H9 (cell line): ENCODE results near the gene AMD1. TPM values are rescaled to one million over a fixed set of nuclear protein-coding genes. Genes with fewer than 3 reads are reported as not detected.

Source experiments
- DNase-seq: peaks from one replicate; pipeline ENCODE4 v3.0.0-alpha.2; 2017
- H2AFZ ChIP-seq: one replicate; pipeline ENCODE4 v1.6.1; 2013; ENCODE audit warnings: mild to moderate bottlenecking, low read length, control low read depth, moderate library complexity
- H2AK5ac ChIP-seq: 2 replicates; pipeline ENCODE4 v1.6.1; 2013; ENCODE audit warnings: low read length, control low read depth, mixed read lengths; ENCODE audit not compliant: insufficient read length
- H2BK120ac ChIP-seq: one replicate; pipeline ENCODE4 v1.6.1; 2013; ENCODE audit warnings: low read depth, mild to moderate bottlenecking, low read length, control low read depth, inconsistent platforms; ENCODE audit not compliant: poor library complexity, severe bottlenecking
- H2BK12ac ChIP-seq: 2 replicates; pipeline ENCODE4 v1.6.1; 2013; ENCODE audit warnings: low read length, control low read depth, mixed read lengths, low read depth; ENCODE audit not compliant: insufficient read length
- H2BK15ac ChIP-seq: 2 replicates; pipeline ENCODE4 v1.6.1; 2013; ENCODE audit warnings: low read depth, low read length, control low read depth
- H2BK20ac ChIP-seq: one replicate; pipeline ENCODE4 v1.6.1; 2013; ENCODE audit warnings: low read depth, mild to moderate bottlenecking, low read length, control low read depth, inconsistent platforms; ENCODE audit not compliant: poor library complexity, severe bottlenecking
- H2BK5ac ChIP-seq: 2 replicates; pipeline ENCODE4 v1.6.1; 2013; ENCODE audit warnings: low read length, control low read depth, mixed read lengths; ENCODE audit not compliant: insufficient read length
- H3K14ac ChIP-seq: 2 replicates; pipeline ENCODE4 v1.6.1; 2013; ENCODE audit warnings: low read length, control low read depth; ENCODE audit not compliant: insufficient read depth
- H3K18ac ChIP-seq: 2 replicates; pipeline ENCODE4 v1.6.1; 2013; ENCODE audit warnings: low read depth, mild to moderate bottlenecking, mixed read lengths, low read length, control low read depth; ENCODE audit not compliant: insufficient read length
- H3K23ac ChIP-seq: 2 replicates; pipeline ENCODE4 v1.6.1; 2013; ENCODE audit warnings: low read length, control low read depth, mixed read lengths, low read depth; ENCODE audit not compliant: insufficient read length
- H3K23me2 ChIP-seq: 2 replicates; pipeline ENCODE4 v1.6.1; 2013; ENCODE audit warnings: low read depth, mild to moderate bottlenecking, mixed read lengths, low read length, control low read depth; ENCODE audit not compliant: insufficient read length, poor library complexity, severe bottlenecking
- H3K27ac ChIP-seq: 2 replicates; pipeline ENCODE4 v1.5.1; 2013; ENCODE audit warnings: low read length, control low read depth, mixed read lengths, low read depth; ENCODE audit not compliant: insufficient read length
- H3K27me3 ChIP-seq: 2 replicates; pipeline ENCODE4 v1.6.1; 2013; ENCODE audit warnings: low read length, control low read depth, inconsistent platforms; ENCODE audit not compliant: insufficient read depth
- H3K4ac ChIP-seq: 2 replicates; pipeline ENCODE4 v1.6.1; 2013; ENCODE audit warnings: low read depth, mild to moderate bottlenecking, control low read depth, inconsistent platforms, low read length, moderate library complexity
- H3K4me1 ChIP-seq: 2 replicates; pipeline ENCODE4 v1.6.1; 2013; ENCODE audit warnings: low read length, control low read depth, inconsistent platforms; ENCODE audit not compliant: insufficient read depth
- H3K4me2 ChIP-seq: 2 replicates; pipeline ENCODE4 v1.6.1; 2013; ENCODE audit warnings: low read length, control low read depth, mixed read lengths; ENCODE audit not compliant: insufficient read length, insufficient read depth
- H3K56ac ChIP-seq: 2 replicates; pipeline ENCODE4 v1.6.1; 2013; ENCODE audit warnings: low read depth, mild to moderate bottlenecking, mixed read lengths, low read length, control low read depth; ENCODE audit not compliant: insufficient read length
- H3K79me1 ChIP-seq: 2 replicates; pipeline ENCODE4 v1.6.1; 2013; ENCODE audit warnings: low read depth, mild to moderate bottlenecking, moderate library complexity, low read length, control low read depth, inconsistent platforms; ENCODE audit not compliant: insufficient read depth, poor library complexity, severe bottlenecking
- H3K79me2 ChIP-seq: 2 replicates; pipeline ENCODE4 v1.6.1; 2013; ENCODE audit warnings: low read length, control low read depth, inconsistent platforms; ENCODE audit not compliant: insufficient read depth
- H3K9ac ChIP-seq: 2 replicates; pipeline ENCODE4 v1.6.1; 2013; ENCODE audit warnings: low read length, control low read depth, mixed read lengths; ENCODE audit not compliant: insufficient read length; ENCODE audit errors: extremely low read depth
- H3K9me3 ChIP-seq: one replicate; pipeline ENCODE4 v1.6.1; 2013; ENCODE audit warnings: low read depth, low read length, inconsistent platforms; ENCODE audit not compliant: control insufficient read depth
- H3T11ph ChIP-seq: one replicate; pipeline ENCODE4 v1.6.1; 2013; ENCODE audit warnings: mild to moderate bottlenecking, low read length, control low read depth, inconsistent platforms
- H4K20me1 ChIP-seq: one replicate; pipeline ENCODE4 v1.6.1; 2013; ENCODE audit not compliant: control insufficient read depth, insufficient read length, insufficient read depth
- H4K5ac ChIP-seq: 2 replicates; pipeline ENCODE4 v1.6.1; 2013; ENCODE audit warnings: low read depth, mild to moderate bottlenecking, mixed read lengths, low read length, control low read depth; ENCODE audit not compliant: insufficient read length
- H4K8ac ChIP-seq: replicated peaks from 2 replicates; pipeline ENCODE4 v1.6.1; 2013; ENCODE audit warnings: low read length, control low read depth, mixed read lengths, low read depth; ENCODE audit not compliant: insufficient read length
- H4K91ac ChIP-seq: 2 replicates; pipeline ENCODE4 v1.6.1; 2013; ENCODE audit warnings: low read depth, mild to moderate bottlenecking, moderate library complexity, mixed read lengths, low read length, control low read depth; ENCODE audit not compliant: insufficient read length
- H3K27ac Mint-ChIP-seq, 3 experiments: 2 replicates in 2 of 3; 3 replicates in 1 of 3; pipeline ENCODE4 v1.8.0; 2020 to 2021; ENCODE audit warnings: mixed read lengths in 3 of 3, mild to moderate bottlenecking in 1 of 3, moderate library complexity in 1 of 3
- H3K27me3 Mint-ChIP-seq: 2 replicates; pipeline ENCODE4 v1.8.0; 2021; ENCODE audit warnings: low read depth, mild to moderate bottlenecking, moderate library complexity, mixed read lengths
- H3K36me3 Mint-ChIP-seq, 3 experiments: 2 replicates in 2 of 3; 3 replicates in 1 of 3; pipeline ENCODE4 v1.8.0; 2020 to 2021; ENCODE audit warnings: low read depth in 3 of 3, mixed read lengths in 3 of 3; ENCODE audit not compliant: insufficient read depth in 1 of 3
- H3K4me1 Mint-ChIP-seq, 2 experiments: 2 replicates each; pipeline ENCODE4 v1.8.0; 2020; ENCODE audit warnings: mixed read lengths in 2 of 2
- H3K4me3 Mint-ChIP-seq, 2 experiments: 2 replicates in 1 of 2; 3 replicates in 1 of 2; pipeline ENCODE4 v1.8.0; 2020 to 2021; ENCODE audit warnings: mild to moderate bottlenecking in 2 of 2, mixed read lengths in 2 of 2, moderate library complexity in 1 of 2
- H3K9me3 Mint-ChIP-seq, 2 experiments: 2 replicates in 1 of 2; 3 replicates in 1 of 2; pipeline ENCODE4 v1.8.0; 2020; ENCODE audit warnings: mild to moderate bottlenecking in 2 of 2, mixed read lengths in 2 of 2, moderate library complexity in 1 of 2
- WGBS: extraction: QIAGEN DNeasy Blood & Tissue Kit; methylation state at CpG from one replicate; pipeline ENCODE4 v1.1.7; 2013; ENCODE audit warnings: missing lambda C conversion rate, low lambda C conversion rate, mixed read lengths; ENCODE audit not compliant: insufficient read length; ENCODE audit errors: extremely low coverage; 5-methylcytosine and 5-hydroxymethylcytosine counted together
- total RNA-seq: library from RNA; stranded (reverse); gene quantifications from 2 replicates; pipeline ENCODE4 v1.2.1, GENCODE V29; 2021
- TF ChIP-seq, protein P1 (sequence below): fragments of 200-600 bp; sonication (generic); conservative IDR thresholded peaks from 3 replicates; pipeline ENCODE4 v1.8.0; 2021; ENCODE audit warnings: antibody characterized with exemption, mild to moderate bottlenecking

The AMD1 gene
- total RNA-seq, 1 experiment from 2014 or later, result 162 TPM

DNA sequence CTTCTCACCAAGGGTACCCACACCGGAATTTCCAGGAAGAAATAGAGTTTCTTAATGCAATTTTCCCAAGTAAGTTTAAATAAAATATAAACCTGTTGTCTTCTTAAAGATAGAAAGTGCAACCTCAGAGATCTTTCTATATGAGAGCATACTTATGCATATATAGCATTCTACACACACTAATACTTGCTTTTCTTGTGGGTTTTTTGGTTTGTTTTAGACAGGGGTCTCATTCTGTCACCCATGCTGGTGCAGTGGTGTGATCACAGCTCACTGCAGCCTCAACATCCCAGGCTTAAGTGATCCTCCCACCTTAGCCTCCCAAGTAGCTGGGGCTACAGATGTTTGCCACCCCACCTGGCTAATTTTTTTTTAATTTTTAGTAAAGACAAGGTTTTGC lies 15.7 kb downstream of the AMD1 start:
- Histone ChIP-seq H2BK5ac (no peak overlapping the region), H4K5ac (no peak overlapping the region), H3K79me1 (peaks cover 7% of the 10 kb centered on the region), H3K56ac (no peak overlapping the region), H4K91ac (no peak overlapping the region), H2AFZ (no peak overlapping the region), H2BK15ac (no peak overlapping the region), H3T11ph (no peak overlapping the region), H3K23ac (no peak overlapping the region), H3K14ac (no peak overlapping the region), H3K4me1 (no peaks in the 10 kb centered on the region), H3K9me3 (no peaks in the 10 kb centered on the region), H2BK12ac (no peak overlapping the region), H3K23me2 (no peaks in the 10 kb centered on the region), H4K8ac (no peak overlapping the region), H3K27ac (no peak overlapping the region), H3K9ac (no peak overlapping the region), H2BK120ac (no peak overlapping the region), H4K20me1 (no peaks in the 10 kb centered on the region), H3K18ac (no peak overlapping the region), H3K4me2 (no peak overlapping the region), H2BK20ac (no peak overlapping the region), H3K27me3 (no peaks in the 10 kb centered on the region), H3K4ac (no peak overlapping the region), H2AK5ac (no peak overlapping the region), H3K79me2 (peaks cover 34% of the 10 kb centered on the region)
- TF ChIP-seq, protein P1, sequence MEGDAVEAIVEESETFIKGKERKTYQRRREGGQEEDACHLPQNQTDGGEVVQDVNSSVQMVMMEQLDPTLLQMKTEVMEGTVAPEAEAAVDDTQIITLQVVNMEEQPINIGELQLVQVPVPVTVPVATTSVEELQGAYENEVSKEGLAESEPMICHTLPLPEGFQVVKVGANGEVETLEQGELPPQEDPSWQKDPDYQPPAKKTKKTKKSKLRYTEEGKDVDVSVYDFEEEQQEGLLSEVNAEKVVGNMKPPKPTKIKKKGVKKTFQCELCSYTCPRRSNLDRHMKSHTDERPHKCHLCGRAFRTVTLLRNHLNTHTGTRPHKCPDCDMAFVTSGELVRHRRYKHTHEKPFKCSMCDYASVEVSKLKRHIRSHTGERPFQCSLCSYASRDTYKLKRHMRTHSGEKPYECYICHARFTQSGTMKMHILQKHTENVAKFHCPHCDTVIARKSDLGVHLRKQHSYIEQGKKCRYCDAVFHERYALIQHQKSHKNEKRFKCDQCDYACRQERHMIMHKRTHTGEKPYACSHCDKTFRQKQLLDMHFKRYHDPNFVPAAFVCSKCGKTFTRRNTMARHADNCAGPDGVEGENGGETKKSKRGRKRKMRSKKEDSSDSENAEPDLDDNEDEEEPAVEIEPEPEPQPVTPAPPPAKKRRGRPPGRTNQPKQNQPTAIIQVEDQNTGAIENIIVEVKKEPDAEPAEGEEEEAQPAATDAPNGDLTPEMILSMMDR, result no peak
- no peak for DNase-seq
- WGBS, result no CpG with 5 or more reads among the region's 1 CpG
- Mint-ChIP-seq H3K27me3 (no peaks in the 10 kb centered on the region), H3K4me1 (peaks cover 6 to 10% of the 10 kb centered on the region in 2 experiments), H3K36me3 (peaks cover 36 to 67% (median 62%) of the 10 kb centered on the region in 3 experiments), H3K27ac (no peak overlapping the region), H3K4me3 (no peak overlapping the region), H3K9me3 (no peaks in the 10 kb centered on the region)
